Endothelial cell of umbilical vein (primary cell): ENCODE measurements around the gene KRT77. TPM values are rescaled to one million over a fixed set of nuclear protein-coding genes. Genes with fewer than 3 reads are reported as not detected.

Experiments
- BruUV-seq: library from RNA; stranded (reverse); fragments of 400-500 nt; replicated peaks from 2 replicates; lab custom pipeline; 2021; lab: Mats Ljungman, UMichigan
- CTCF ChIA-PET: fragments of 300-600, 350-600 bp; sonication (Branson Sonifier 250); formaldehyde crosslinking; loops from one replicate; lab custom pipeline; 2021; ENCODE audit warnings: antibody characterized with exemption, inconsistent platforms; lab: Charles Lee
- POLR2A ChIA-PET: fragments of 300-600, 350-600 bp; sonication (Branson Sonifier 250); formaldehyde crosslinking; loops from one replicate; lab custom pipeline; 2021; ENCODE audit warnings: antibody characterized with exemption, inconsistent platforms; lab: Charles Lee
- DNase-seq: peaks from one replicate; pipeline ENCODE4 v3.0.0-alpha.2; 2011; ENCODE audit warnings: low read depth, low spot score
- FAIRE-seq: peaks from 2 replicates; lab custom pipeline; 2011; peaks lifted over from hg19 to GRCh38; lab: Jason Lieb, UNC
- H2AFZ ChIP-seq: 2 replicates; pipeline ENCODE4 v1.6.0; 2012; ENCODE audit warnings: low read depth, low read length, control low read depth, inconsistent platforms
- H3K27ac ChIP-seq: 2 replicates; pipeline ENCODE4 v1.5.1; 2011; ENCODE audit warnings: low read depth, mild to moderate bottlenecking, control low read depth, low read length, moderate library complexity; ENCODE audit not compliant: insufficient read depth
- H3K27me3 ChIP-seq, 2 experiments: 2 replicates each; pipeline versions ENCODE4 v1.6.0 to v1.6.1; 2011; ENCODE audit warnings: low read length in 2 of 2, mixed read lengths in 1 of 2; ENCODE audit not compliant: control insufficient read depth in 2 of 2, insufficient read depth in 2 of 2
- H3K36me3 ChIP-seq, 2 experiments: 2 replicates in 1 of 2; 3 replicates in 1 of 2; pipeline ENCODE4 v1.5.1; 2011; ENCODE audit warnings: low read length in 2 of 2, mild to moderate bottlenecking in 1 of 2, moderate library complexity in 1 of 2; ENCODE audit not compliant: control insufficient read depth in 2 of 2, insufficient read depth in 2 of 2; ENCODE audit errors: extremely low read depth in 1 of 2
- H3K4me1 ChIP-seq: 3 replicates; pipeline ENCODE4 v1.5.1; 2011; ENCODE audit warnings: mild to moderate bottlenecking, low read length; ENCODE audit not compliant: control insufficient read depth, insufficient read depth; ENCODE audit errors: extremely low read depth
- H3K4me2 ChIP-seq: 2 replicates; pipeline ENCODE4 v1.6.1; 2011; ENCODE audit warnings: low read length, control low read depth, mixed read lengths; ENCODE audit not compliant: insufficient read depth
- H3K4me3 ChIP-seq, 3 experiments: fragments of 200-600 bp in 1 of 3; sonication (generic), shearing (Covaris generic) in 1 of 3; replicated peaks in 1 of 3; 2 replicates each; pipeline ENCODE4 v1.5.1; 2011 to 2016; ENCODE audit warnings: control low read depth in 3 of 3, low read length in 3 of 3, mild to moderate bottlenecking in 2 of 3, inconsistent platforms in 1 of 3, low read depth in 1 of 3, moderate library complexity in 1 of 3; ENCODE audit not compliant: insufficient read depth in 1 of 3
- H3K79me2 ChIP-seq: 2 replicates; pipeline ENCODE4 v1.6.0; 2012; ENCODE audit warnings: low read length, inconsistent platforms; ENCODE audit not compliant: control insufficient read depth, insufficient read depth
- H3K9ac ChIP-seq: replicated peaks from 2 replicates; pipeline ENCODE3; 2011; ENCODE audit warnings: low read length, control low read depth; ENCODE audit not compliant: insufficient read depth; ENCODE audit errors: extremely low read depth
- H3K9me1 ChIP-seq: replicated peaks from 3 replicates; pipeline ENCODE4 v1.6.0; 2011; ENCODE audit warnings: mild to moderate bottlenecking, low read length; ENCODE audit not compliant: control insufficient read depth, insufficient read depth; ENCODE audit errors: extremely low read depth
- H3K9me3 ChIP-seq: replicated peaks from 2 replicates; pipeline ENCODE4 v1.5.1; 2012; ENCODE audit warnings: low read length, inconsistent platforms; ENCODE audit not compliant: control insufficient read depth, insufficient read depth
- H4K20me1 ChIP-seq: replicated peaks from 2 replicates; pipeline ENCODE3; 2011; ENCODE audit warnings: mild to moderate bottlenecking, low read length; ENCODE audit not compliant: control insufficient read depth, insufficient read depth; ENCODE audit errors: extremely low read depth
- CTCF ChIP-seq, 2 donors: IDR thresholded peaks; 1 replicate in 1 of 2; 2 replicates in 1 of 2; pipeline ENCODE4 v1.5.1; 2011; ENCODE audit warnings: low read length in 2 of 2, mild to moderate bottlenecking in 2 of 2, moderate library complexity in 2 of 2, control low read depth in 1 of 2, inconsistent platforms in 1 of 2, low read depth in 1 of 2; ENCODE audit not compliant: insufficient read depth in 1 of 2; ENCODE audit errors: extremely low read depth in 1 of 2
- EZH2 ChIP-seq: IDR thresholded peaks from 2 replicates; pipeline ENCODE4 v1.6.1; 2012; ENCODE audit warnings: borderline replicate concordance, low read depth, mild to moderate bottlenecking, moderate library complexity, low read length, inconsistent platforms; ENCODE audit not compliant: severe bottlenecking
- FOS ChIP-seq: IDR thresholded peaks from 2 replicates; pipeline ENCODE4 v1.6.1; 2011; ENCODE audit warnings: mild to moderate bottlenecking, low read length, moderate library complexity, borderline replicate concordance; ENCODE audit not compliant: insufficient read depth
- GATA2 ChIP-seq: IDR thresholded peaks from 2 replicates; pipeline ENCODE4 v1.7.0; 2011; ENCODE audit warnings: low read depth, mild to moderate bottlenecking, moderate library complexity, mixed read lengths, low read length; ENCODE audit not compliant: insufficient read length, insufficient read depth
- JUN ChIP-seq: IDR thresholded peaks from 2 replicates; pipeline ENCODE4 v1.6.1; 2011; ENCODE audit warnings: borderline replicate concordance, low read depth; ENCODE audit not compliant: insufficient read length, insufficient read depth
- MYC ChIP-seq: IDR thresholded peaks from one replicate; pipeline ENCODE4 v1.6.1; 2011; ENCODE audit warnings: mild to moderate bottlenecking, low read depth, low read length
- POLR2A ChIP-seq: IDR thresholded peaks from 2 replicates; pipeline ENCODE4 v1.6.1; 2012; ENCODE audit warnings: low read depth, mild to moderate bottlenecking, control low read depth, low read length
- POLR2AphosphoS5 ChIP-seq: IDR thresholded peaks from 2 replicates; pipeline ENCODE4 v1.6.1; 2012; ENCODE audit warnings: low read depth, mild to moderate bottlenecking, control low read depth, low read length, moderate library complexity; ENCODE audit not compliant: insufficient read depth
- dilution Hi-C: fragments of 300-500 bp; cut with MboI; formaldehyde crosslinking; loops from one replicate; pipeline ENCODE4 v1.15.0; 2019; ENCODE audit warnings: low sequenced_read_pairs; ENCODE audit not compliant: extremely low pct_ligation_motif_present
- intact Hi-C: fragments of 100-400 bp; cut with micrococcal nuclease; formaldehyde crosslinking; loops from one replicate; pipeline ENCODE4 v1.10.0; 2022
- polyA plus RNA-seq, 4 experiments: library from polyadenylated mRNA; depleted of rRNA in 3 of 4; stranded (reverse) in 3 of 4; unstranded in 1 of 4; fragments of >200 nt; gene quantifications; 2 replicates each; pipeline versions ENCODE4 v1.2.1 to v1.2.3, GENCODE V29; 2011 to 2012; ENCODE audit warnings: missing spikeins in 1 of 4
- total RNA-seq: library from RNA; stranded (reverse); gene quantifications from 2 replicates; pipeline ENCODE4 v1.2.3, GENCODE V29; 2021
- TF ChIP-seq, protein P1 (sequence below): IDR thresholded peaks from 2 replicates; pipeline ENCODE4 v1.6.1; 2011; ENCODE audit not compliant: insufficient read depth, insufficient read length

The KRT77 gene
- total and polyA plus RNA-seq, 2 donors (not counting 3 experiments of a cell fraction or from before 2014, with no cell fraction given) = not detected

GRCh38 chr12:52744493-52745156 is 41.3 kb upstream of the KRT77 start:
- Histone ChIP-seq H3K9me3 (no peaks in the 10 kb centered on the region), H3K4me2 (no peak overlapping the region), H3K4me3 (no peak overlapping the region), H3K27ac (no peak overlapping the region), H3K79me2 (no peaks in the 10 kb centered on the region), H3K9ac (no peak overlapping the region), H3K36me3 (no peaks in the 10 kb centered on the region), H3K27me3 (no peaks in the 10 kb centered on the region), H3K4me1 (no peaks in the 10 kb centered on the region), H4K20me1 (no peaks in the 10 kb centered on the region), H3K9me1 (no peaks in the 10 kb centered on the region), H2AFZ (no peak overlapping the region)
- TF ChIP-seq FOS = no peak
- no peak for TF ChIP-seq EZH2
- TF ChIP-seq GATA2 = no peak
- TF ChIP-seq POLR2AphosphoS5 = no peak
- TF ChIP-seq, protein P1, sequence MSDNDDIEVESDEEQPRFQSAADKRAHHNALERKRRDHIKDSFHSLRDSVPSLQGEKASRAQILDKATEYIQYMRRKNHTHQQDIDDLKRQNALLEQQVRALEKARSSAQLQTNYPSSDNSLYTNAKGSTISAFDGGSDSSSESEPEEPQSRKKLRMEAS = no peak
- no peak for TF ChIP-seq POLR2A
- TF ChIP-seq MYC = no peak
- TF ChIP-seq JUN = no peak
- no peak for TF ChIP-seq CTCF (IDR thresholded peaks at IDR 0.05; ENCODE audit: extremely low read depth in 1 of 2, insufficient read depth in 1 of 2, low read depth in 1 of 2, low read length in 2 of 2)
- ChIA-PET POLR2A (no interaction called here), CTCF (no interaction called here)
- intact Hi-C loops = no loop called here
- dilution Hi-C loops = no loop called here
- no TSS peak for BruUV-seq
- FAIRE-seq (no peak), DNase-seq (no peak)
